ENCODE data around the gene PARVG. TPM values are rescaled to one million over a fixed set of nuclear protein-coding genes. Genes with fewer than 3 reads are reported as not detected.

PARVG gene
- total and polyA plus RNA-seq, 2 of the 8 experiments (the other 6 are each of a cell fraction or from before 2014, with no cell fraction given): 0.37 to 1.5 TPM

- WGBS, 2 experiments (ENCODE audit: extremely low coverage in 1 of 2, insufficient coverage in 1 of 2, insufficient read length in 1 of 2, insufficient replicate concordance in 2 of 2, low coverage in 1 of 2, low lambda C conversion rate in 2 of 2, missing lambda C conversion rate in 1 of 2): 92% methylated on average over 6 of the region's 6 CpGs; no CpG with 5 or more reads in 1 of the 2 experiments
- peak in 1 of 2 experiments; percentile 29; a peak in 2 of 4 replicates for TF ChIP-seq RAD21 (IDR thresholded peaks at IDR 0.05 in 1 of 2, conservative IDR thresholded peaks at IDR 0.05 in 1 of 2; ENCODE audit: low read depth in 2 of 2, low read length in 2 of 2)
- no peak for TF ChIP-seq RBBP5 (IDR thresholded peaks at IDR 0.05; ENCODE audit: borderline replicate concordance, low read depth, low read length)
- no peak overlapping the region; the same call in none of the 2 replicates for H2BK12ac ChIP-seq (ENCODE audit: low read depth, low read length)
- no peak overlapping the region for H2BK20ac ChIP-seq (ENCODE audit: low read length)
- peak overlapping the region; percentile 45; the same call in 1 of the 2 replicates for H4K8ac ChIP-seq (ENCODE audit: extremely low read depth, insufficient read depth, low read length)
- H2AFZ ChIP-seq (ENCODE audit: low read length): peak overlapping the region; percentile 54; the same call in 1 of the 2 replicates
- H3K4ac ChIP-seq (replicated peaks; ENCODE audit: insufficient read length, low read depth, low read length): peak overlapping the region; percentile 45
- no peak overlapping the region for H3K27ac ChIP-seq (ENCODE audit: low read depth, low read length)
- H4K91ac ChIP-seq (replicated peaks; ENCODE audit: insufficient read length, low read length): peak overlapping the region; percentile 20
- no peak overlapping the region for H2BK5ac ChIP-seq (ENCODE audit: low read depth, low read length)
- ChIA-PET CTCF (ENCODE audit: partially characterized antibody) (interaction anchor here (0.7 to 2.3 kb wide), 13 partner anchors 9 to 109 kb away, joined by 3 to 11 read pairs (median 4); no protein-coding TSS in a partner anchor), POLR2A (ENCODE audit: partially characterized antibody) (interaction anchor here (1.0 to 4.1 kb wide), 4 partner anchors 13 to 96 kb away, joined by 4 to 22 read pairs (median 6); no protein-coding TSS in a partner anchor)
- FAIRE-seq (no peak), DNase-seq (ENCODE audit: low read depth in 1 of 2, low spot score in 2 of 2) (no peak)
- no peak overlapping the region for H2AK5ac ChIP-seq (ENCODE audit: low read depth, low read length)
- no peaks in the 10 kb centered on the region for H3K23me2 ChIP-seq (ENCODE audit: low read depth, low read length)
- H3K4me3 ChIP-seq (ENCODE audit: extremely low read depth in 1 of 4, insufficient read depth in 2 of 4, low read depth in 3 of 4, low read length in 4 of 4): no peak overlapping the region
- peak overlapping the region; percentile 9 for H4K5ac ChIP-seq (ENCODE audit: insufficient read length, low read depth, low read length)
- H3K9me3 ChIP-seq (ENCODE audit: insufficient read depth in 2 of 2, low read depth in 1 of 2, low read length in 1 of 2): no peaks in the 10 kb centered on the region
- peaks cover 0 to 12% (median 9%) of the 10 kb centered on the region in 4 experiments; a peak in 5 of 7 replicates for H3K4me1 ChIP-seq (replicated peaks in 1 of 4; ENCODE audit: control insufficient read depth in 3 of 4, insufficient read depth in 4 of 4, low read length in 3 of 4)
- no peak overlapping the region for H3K23ac ChIP-seq (ENCODE audit: insufficient read length)
- no peak overlapping the region for H3K9ac ChIP-seq (replicated peaks in 1 of 4; ENCODE audit: extremely low read depth in 1 of 4, low read depth in 3 of 4, low read length in 3 of 4)
- H3K4me2 ChIP-seq (ENCODE audit: insufficient read depth in 1 of 2, low read depth in 2 of 2, low read length in 2 of 2): no peak overlapping the region
- H3K79me2 ChIP-seq (ENCODE audit: control insufficient read depth in 1 of 2, insufficient read depth in 2 of 2, low read length in 2 of 2): no peaks in the 10 kb centered on the region
- no peak overlapping the region for H2BK15ac ChIP-seq (ENCODE audit: low read length)
- H3K79me1 ChIP-seq (ENCODE audit: low read depth, low read length): no peaks in the 10 kb centered on the region
- H3K18ac ChIP-seq (ENCODE audit: extremely low read depth, low read length): no peak overlapping the region; the same call in 1 of the 2 replicates
- H3K56ac ChIP-seq (replicated peaks; ENCODE audit: insufficient read length, low read depth, low read length): no peak overlapping the region
- H3K27me3 ChIP-seq (replicated peaks in 1 of 4; ENCODE audit: control insufficient read depth in 3 of 4, extremely low read depth in 1 of 4, insufficient read depth in 3 of 4, low read length in 3 of 4): no peaks in the 10 kb centered on the region
- H4K20me1 ChIP-seq (replicated peaks in 1 of 2; ENCODE audit: control insufficient read depth in 1 of 2, insufficient read depth in 2 of 2, low read length in 2 of 2): no peaks in the 10 kb centered on the region
- no peaks in the 10 kb centered on the region for H3K36me3 ChIP-seq (ENCODE audit: control insufficient read depth in 2 of 4, insufficient read depth in 4 of 4, low read length in 3 of 4)
- H2BK120ac ChIP-seq (replicated peaks; ENCODE audit: low read depth, low read length): no peak overlapping the region
- H3K14ac ChIP-seq (ENCODE audit: insufficient read length): no peak overlapping the region
Measured at GRCh38 chr22:44179989-44180705, 578 bp upstream of the PARVG start.
